Esophagus muscularis mucosa (tissue), 4 donors: Measurements from ENCODE around the gene THADA. TPM values are rescaled to one million over a fixed set of nuclear protein-coding genes. Genes with fewer than 3 reads are reported as not detected.

Experiments used
- DNase-seq: peaks from one replicate; pipeline ENCODE4 v3.0.0-alpha.2; 2017; ENCODE audit errors: extremely low spot score
- H3K27ac ChIP-seq, 4 donors: fragments of 200-600 bp; sonication (generic); replicated peaks in 1 of 4; 1 replicate in 3 of 4; 2 replicates in 1 of 4; pipeline ENCODE4 v1.5.1; 2016 to 2019; ENCODE audit warnings: mild to moderate bottlenecking in 1 of 4
- H3K27me3 ChIP-seq, 4 donors: fragments of 200-600 bp; sonication (generic); one replicate each; pipeline versions ENCODE4 v1.5.1 to v1.6.0; 2016 to 2019
- H3K36me3 ChIP-seq, 4 donors: fragments of 200-600 bp; sonication (generic); one replicate each; pipeline ENCODE4 v1.5.1; 2016 to 2019
- H3K4me1 ChIP-seq, 4 donors: fragments of 200-600 bp; sonication (generic); one replicate each; pipeline ENCODE4 v1.5.1; 2016 to 2019
- H3K4me3 ChIP-seq, 4 donors: fragments of 200-600 bp; sonication (generic); 1 replicate in 2 of 4; 2 replicates in 2 of 4; pipeline ENCODE4 v1.5.1; 2016 to 2019; ENCODE audit warnings: mild to moderate bottlenecking in 4 of 4, moderate library complexity in 1 of 4
- H3K9me3 ChIP-seq, 4 donors: fragments of 200-600 bp; sonication (generic); 1 replicate in 3 of 4; 2 replicates in 1 of 4; pipeline ENCODE4 v1.5.1; 2016 to 2019
- EP300 ChIP-seq: sonication (generic); formaldehyde crosslinking; IDR thresholded peaks from one replicate; pipeline ENCODE4 v1.6.1; 2017; ENCODE audit warnings: antibody characterized with exemption
- POLR2A ChIP-seq: fragments of 450-650 bp; IDR thresholded peaks from one replicate; pipeline ENCODE4 v1.6.1; 2017; ENCODE audit warnings: antibody characterized with exemption, moderate library complexity, mild to moderate bottlenecking, low read depth
- POLR2AphosphoS5 ChIP-seq, 2 donors: sonication (generic); formaldehyde crosslinking; IDR thresholded peaks; one replicate each; pipeline ENCODE4 v1.6.1; 2017; ENCODE audit warnings: antibody characterized with exemption in 2 of 2
- WGBS: methylation state at CpG from one replicate; pipeline ENCODE4 v1.1.5; 2018; 5-methylcytosine and 5-hydroxymethylcytosine counted together
- intact Hi-C: fragments of 100-400 bp; cut with DNase I; formaldehyde crosslinking; loops from one replicate; pipeline ENCODE4 v1.15.1; 2023
- total RNA-seq, 4 donors: library from RNA; depleted of rRNA; stranded (reverse); fragments of >200 nt; gene quantifications; one replicate each; pipeline versions ENCODE4 v1.1.0 to v1.2.1, GENCODE V29; 2016
- TF ChIP-seq, protein P1 (sequence below), 3 experiments: fragments of 200-600 bp in 2 of 3; fragments of 450-650 bp in 1 of 3; sonication (generic) in 2 of 3; IDR thresholded peaks; one replicate each; pipeline ENCODE4 v1.5.1; 2017 to 2019; ENCODE audit warnings: antibody characterized with exemption in 3 of 3, mild to moderate bottlenecking in 2 of 3, moderate library complexity in 1 of 3

Gene THADA
- total RNA-seq, 4 donors from 2014 or later: 17.2 to 28.7 (median 21.3) TPM

DNA sequence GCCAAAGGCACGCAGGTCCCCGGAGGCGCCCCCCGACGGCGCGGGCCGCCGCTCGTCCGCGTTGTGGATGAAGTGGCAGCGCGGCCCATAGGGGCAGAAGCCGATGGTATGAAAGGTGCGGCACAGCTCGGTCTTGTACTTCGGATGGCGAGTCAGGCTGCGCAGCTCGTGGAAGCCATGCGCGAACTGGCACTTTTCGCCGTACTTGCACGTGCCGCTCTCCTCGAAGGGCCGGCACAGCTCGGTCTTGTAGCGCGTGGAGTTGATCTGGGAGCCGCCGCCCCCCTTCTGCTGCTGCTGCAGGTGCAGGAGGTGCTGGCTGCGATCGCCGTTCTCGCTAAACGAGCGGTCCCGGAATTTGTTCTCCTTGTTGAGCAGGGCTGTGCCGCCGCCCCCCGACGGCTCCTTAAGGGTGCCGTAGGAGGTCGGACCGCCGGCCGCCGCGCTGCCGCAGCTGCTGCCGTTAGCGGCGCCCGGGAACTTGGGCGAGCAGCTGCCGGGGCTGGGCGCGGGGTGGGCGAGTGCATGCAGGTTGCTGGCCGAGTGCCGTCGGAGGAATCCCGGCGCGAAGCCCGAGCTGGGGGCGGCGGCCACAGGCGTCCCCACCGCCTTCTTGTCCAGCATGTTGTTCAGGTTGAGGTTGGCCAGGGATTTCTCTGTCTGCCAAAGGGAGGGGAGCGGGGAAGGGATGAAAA, 370.6 kb downstream of the THADA start:
- no peak for DNase-seq
- Histone ChIP-seq H3K4me3 (peak overlapping the region; percentile 80 to 93 (median 90)), H3K4me1 (peaks cover 52 to 73% (median 57%) of the 10 kb centered on the region in 4 donors), H3K9me3 (no peaks in the 10 kb centered on the region), H3K27ac (peak overlapping the region; percentile 97 to 100 (median 98)), H3K36me3 (peaks cover 15 to 40% (median 27%) of the 10 kb centered on the region in 4 donors), H3K27me3 (no peaks in the 10 kb centered on the region)
- TF ChIP-seq, protein P1, sequence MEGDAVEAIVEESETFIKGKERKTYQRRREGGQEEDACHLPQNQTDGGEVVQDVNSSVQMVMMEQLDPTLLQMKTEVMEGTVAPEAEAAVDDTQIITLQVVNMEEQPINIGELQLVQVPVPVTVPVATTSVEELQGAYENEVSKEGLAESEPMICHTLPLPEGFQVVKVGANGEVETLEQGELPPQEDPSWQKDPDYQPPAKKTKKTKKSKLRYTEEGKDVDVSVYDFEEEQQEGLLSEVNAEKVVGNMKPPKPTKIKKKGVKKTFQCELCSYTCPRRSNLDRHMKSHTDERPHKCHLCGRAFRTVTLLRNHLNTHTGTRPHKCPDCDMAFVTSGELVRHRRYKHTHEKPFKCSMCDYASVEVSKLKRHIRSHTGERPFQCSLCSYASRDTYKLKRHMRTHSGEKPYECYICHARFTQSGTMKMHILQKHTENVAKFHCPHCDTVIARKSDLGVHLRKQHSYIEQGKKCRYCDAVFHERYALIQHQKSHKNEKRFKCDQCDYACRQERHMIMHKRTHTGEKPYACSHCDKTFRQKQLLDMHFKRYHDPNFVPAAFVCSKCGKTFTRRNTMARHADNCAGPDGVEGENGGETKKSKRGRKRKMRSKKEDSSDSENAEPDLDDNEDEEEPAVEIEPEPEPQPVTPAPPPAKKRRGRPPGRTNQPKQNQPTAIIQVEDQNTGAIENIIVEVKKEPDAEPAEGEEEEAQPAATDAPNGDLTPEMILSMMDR (IDR thresholded peaks at IDR 0.05): no peak
- TF ChIP-seq EP300 (no peak), POLR2A (no peak), POLR2AphosphoS5 (IDR thresholded peaks at IDR 0.05) (no peak)
- 1% methylated on average over 45 of the region's 74 CpGs for WGBS
- intact Hi-C loops: loop anchor here (5.0 kb wide), 3 partner anchors 138 to 278 kb away; no protein-coding TSS in a partner anchor

DNA sequence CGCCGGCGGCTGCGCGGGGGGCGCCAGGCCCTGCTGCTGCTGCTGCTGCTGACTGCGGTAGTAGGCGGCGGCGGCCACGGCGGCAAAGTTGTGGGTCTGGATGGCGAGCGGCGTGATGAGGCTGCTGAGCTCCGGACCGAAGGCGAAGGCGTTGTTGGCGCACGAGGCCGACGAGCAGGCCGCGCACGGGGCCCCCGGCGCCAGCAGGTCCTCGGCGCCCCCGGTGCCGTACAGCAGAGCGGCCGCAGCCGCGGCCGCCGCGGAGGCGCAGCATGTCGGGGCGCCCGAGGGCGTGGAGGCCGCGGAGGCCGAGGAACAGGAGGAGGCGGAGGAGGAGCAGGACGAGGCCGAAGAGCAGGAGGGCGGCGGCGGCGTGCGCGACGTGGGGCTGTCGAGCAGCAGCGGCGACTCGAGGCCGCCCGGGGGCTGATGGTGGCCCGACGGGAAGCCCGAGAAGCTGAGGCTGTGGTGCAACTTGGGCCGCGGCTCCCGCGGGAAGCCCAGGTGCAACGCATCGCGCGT, 371.2 kb downstream of the THADA start:
- H3K9me3 ChIP-seq: no peaks in the 10 kb centered on the region
- intact Hi-C loops: loop anchor here (5.0 kb wide), 4 partner anchors 137 to 313 kb away; no protein-coding TSS in a partner anchor
- peak overlapping the region; percentile 80 to 93 (median 90) for H3K4me3 ChIP-seq
- TF ChIP-seq POLR2AphosphoS5 (IDR thresholded peaks at IDR 0.05) (no peak), POLR2A (no peak), EP300 (no peak)
- TF ChIP-seq, protein P1 (IDR thresholded peaks at IDR 0.05): no peak
- peaks cover 54 to 73% (median 61%) of the 10 kb centered on the region in 4 donors for H3K4me1 ChIP-seq
- H3K27ac ChIP-seq: peak overlapping the region; percentile 97 to 100 (median 98)
- no peaks in the 10 kb centered on the region for H3K27me3 ChIP-seq
- H3K36me3 ChIP-seq: peaks cover 15 to 35% (median 25%) of the 10 kb centered on the region in 4 donors
- WGBS: no CpG with 5 or more reads among the region's 74 CpGs
- DNase-seq: no peak

- Histone ChIP-seq H3K4me3 (peak overlapping the region; percentile 80 to 93 (median 90)), H3K9me3 (no peaks in the 10 kb centered on the region), H3K27ac (peak overlapping the region; percentile 97 to 100 (median 98)), H3K4me1 (peaks cover 54 to 73% (median 62%) of the 10 kb centered on the region in 4 donors), H3K36me3 (peaks cover 15 to 35% (median 25%) of the 10 kb centered on the region in 4 donors), H3K27me3 (no peaks in the 10 kb centered on the region)
- intact Hi-C loops: loop anchor here (5.0 kb wide), 1 partner anchor 313 kb away; no protein-coding TSS in a partner anchor
- TF ChIP-seq POLR2A (no peak), POLR2AphosphoS5 (IDR thresholded peaks at IDR 0.05) (peak in 1 of 2 donors; percentile 55), EP300 (no peak)
- TF ChIP-seq, protein P1 (IDR thresholded peaks at IDR 0.05): peak in 2 of 3 experiments; percentile 19 to 28
- WGBS: under 1% methylated on average over 11 of the region's 41 CpGs
- no peak for DNase-seq
Measured at GRCh38 chr2:43224131-43224570, 371.7 kb downstream of the THADA start.

- no peak for TF ChIP-seq POLR2AphosphoS5 (IDR thresholded peaks at IDR 0.05)
- no peak for TF ChIP-seq POLR2A
- TF ChIP-seq, protein P1 (IDR thresholded peaks at IDR 0.05): no peak
- TF ChIP-seq EP300: no peak
- intact Hi-C loops: loop anchor here (5.0 kb wide), 1 partner anchor 314 kb away; no protein-coding TSS in a partner anchor
- Histone ChIP-seq H3K36me3 (peaks cover 15 to 35% (median 25%) of the 10 kb centered on the region in 4 donors), H3K4me3 (peak overlapping the region; percentile 80 to 93 (median 90)), H3K27ac (peak overlapping the region; percentile 97 to 100 (median 98)), H3K27me3 (no peaks in the 10 kb centered on the region), H3K4me1 (peaks cover 54 to 73% (median 62%) of the 10 kb centered on the region in 4 donors), H3K9me3 (no peaks in the 10 kb centered on the region)
- 1% methylated on average over 4 of the region's 4 CpGs for WGBS
- no peak for DNase-seq
Measured at GRCh38 chr2:43223521-43224001, 372.3 kb downstream of the THADA start.
